OCI-LY3 (cell line): ENCODE results near the gene VGLL4.

Source experiments
- H2AFZ ChIP-seq: fragments of 200-600, 300-600 bp; shearing (Covaris generic); 2 replicates; pipeline ENCODE4 v1.6.0; 2014; ENCODE audit warnings: antibody characterized with exemption, low read depth, low read length
- H3K27ac ChIP-seq: fragments of 200-600, 300-600 bp; sonication (generic); 2 replicates; pipeline ENCODE4 v1.5.1; 2014; ENCODE audit warnings: mild to moderate bottlenecking, low read length, moderate library complexity, mixed read lengths
- H3K27me3 ChIP-seq: fragments of 200-600, 300-600 bp; sonication (generic); 2 replicates; pipeline ENCODE4 v1.6.1; 2014; ENCODE audit warnings: low read depth, low read length, mixed read lengths
- H3K36me3 ChIP-seq: fragments of 200-600, 300-600 bp; sonication (generic); replicated peaks from 2 replicates; pipeline ENCODE3; 2014; ENCODE audit warnings: low read depth, low read length, mixed read lengths
- H3K4me1 ChIP-seq: fragments of 300-600, 200-600 bp; sonication (generic); 2 replicates; pipeline ENCODE4 v1.6.1; 2014; ENCODE audit warnings: low read length, mixed read lengths
- H3K4me2 ChIP-seq: fragments of 200-600, 300-600 bp; sonication (generic); 2 replicates; pipeline ENCODE4 v1.6.1; 2014; ENCODE audit warnings: low read length, mixed read lengths
- H3K4me3 ChIP-seq: fragments of 300-600, 200-600 bp; sonication (generic); 2 replicates; pipeline ENCODE4 v1.5.1; 2014; ENCODE audit warnings: antibody characterized with exemption, mild to moderate bottlenecking, low read length, moderate library complexity
- H3K79me2 ChIP-seq: fragments of 300-600, 200-600 bp; shearing (Covaris generic); 2 replicates; pipeline ENCODE4 v1.6.1; 2014; ENCODE audit warnings: mild to moderate bottlenecking, low read length, mixed read lengths
- H3K9ac ChIP-seq: fragments of 300-600, 200-600 bp; shearing (Covaris generic); 2 replicates; pipeline ENCODE4 v1.6.0; 2014; ENCODE audit warnings: mild to moderate bottlenecking, low read length, moderate library complexity
- H3K9me3 ChIP-seq: fragments of 200-600, 300-600 bp; shearing (Covaris generic); 2 replicates; pipeline ENCODE4 v1.6.1; 2014; ENCODE audit warnings: low read length, mixed read lengths; ENCODE audit not compliant: insufficient read depth
- H4K20me1 ChIP-seq: fragments of 200-600, 300-600 bp; sonication (generic); 2 replicates; pipeline ENCODE4 v1.6.1; 2016; ENCODE audit warnings: low read length, mixed read lengths; ENCODE audit not compliant: insufficient read depth
- EZH2phosphoT487 ChIP-seq: fragments of 200-600 bp; shearing (Covaris generic); IDR thresholded peaks from 2 replicates; pipeline ENCODE4 v1.6.1; 2018; ENCODE audit warnings: antibody characterized with exemption, mixed run types, low read depth
- TF ChIP-seq, protein P1 (sequence below): fragments of 200-600, 300-600 bp; sonication (generic); IDR thresholded peaks from 2 replicates; pipeline ENCODE4 v1.5.1; 2014; ENCODE audit warnings: antibody characterized with exemption, low read length, low read depth

VGLL4 gene

DNA sequence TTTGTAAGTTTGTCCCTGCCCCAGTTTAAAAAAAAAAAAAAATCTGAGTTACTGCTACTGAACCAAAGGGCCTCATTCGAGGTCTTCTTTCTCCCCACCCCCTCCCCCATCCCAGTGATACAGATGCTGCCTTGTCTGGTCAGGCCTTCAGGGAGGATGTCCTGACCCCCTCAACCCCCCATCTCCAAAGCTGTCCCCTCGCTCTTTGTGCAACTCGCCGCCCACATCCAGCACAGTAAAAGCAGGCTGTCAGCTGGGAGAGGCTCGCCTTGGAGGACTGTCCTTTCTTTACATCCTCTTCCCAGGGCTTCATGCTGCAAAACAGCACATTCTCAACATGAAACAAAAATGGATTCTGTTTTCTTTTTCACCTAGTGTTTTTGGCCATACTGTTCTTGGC lies 133.4 kb downstream of the VGLL4 start:
- H3K4me2 ChIP-seq: no peak overlapping the region
- H3K9ac ChIP-seq: no peak overlapping the region
- no peaks in the 10 kb centered on the region; the same call in 1 of the 2 replicates for H4K20me1 ChIP-seq
- H3K4me3 ChIP-seq: no peak overlapping the region
- H3K27ac ChIP-seq: no peak overlapping the region
- no peak overlapping the region for H2AFZ ChIP-seq
- H3K36me3 ChIP-seq: no peaks in the 10 kb centered on the region
- no peak for TF ChIP-seq EZH2phosphoT487
- TF ChIP-seq, protein P1, sequence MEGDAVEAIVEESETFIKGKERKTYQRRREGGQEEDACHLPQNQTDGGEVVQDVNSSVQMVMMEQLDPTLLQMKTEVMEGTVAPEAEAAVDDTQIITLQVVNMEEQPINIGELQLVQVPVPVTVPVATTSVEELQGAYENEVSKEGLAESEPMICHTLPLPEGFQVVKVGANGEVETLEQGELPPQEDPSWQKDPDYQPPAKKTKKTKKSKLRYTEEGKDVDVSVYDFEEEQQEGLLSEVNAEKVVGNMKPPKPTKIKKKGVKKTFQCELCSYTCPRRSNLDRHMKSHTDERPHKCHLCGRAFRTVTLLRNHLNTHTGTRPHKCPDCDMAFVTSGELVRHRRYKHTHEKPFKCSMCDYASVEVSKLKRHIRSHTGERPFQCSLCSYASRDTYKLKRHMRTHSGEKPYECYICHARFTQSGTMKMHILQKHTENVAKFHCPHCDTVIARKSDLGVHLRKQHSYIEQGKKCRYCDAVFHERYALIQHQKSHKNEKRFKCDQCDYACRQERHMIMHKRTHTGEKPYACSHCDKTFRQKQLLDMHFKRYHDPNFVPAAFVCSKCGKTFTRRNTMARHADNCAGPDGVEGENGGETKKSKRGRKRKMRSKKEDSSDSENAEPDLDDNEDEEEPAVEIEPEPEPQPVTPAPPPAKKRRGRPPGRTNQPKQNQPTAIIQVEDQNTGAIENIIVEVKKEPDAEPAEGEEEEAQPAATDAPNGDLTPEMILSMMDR: no peak
- no peaks in the 10 kb centered on the region for H3K79me2 ChIP-seq
- no peaks in the 10 kb centered on the region for H3K27me3 ChIP-seq
- H3K9me3 ChIP-seq: no peaks in the 10 kb centered on the region
- H3K4me1 ChIP-seq: no peaks in the 10 kb centered on the region

DNA sequence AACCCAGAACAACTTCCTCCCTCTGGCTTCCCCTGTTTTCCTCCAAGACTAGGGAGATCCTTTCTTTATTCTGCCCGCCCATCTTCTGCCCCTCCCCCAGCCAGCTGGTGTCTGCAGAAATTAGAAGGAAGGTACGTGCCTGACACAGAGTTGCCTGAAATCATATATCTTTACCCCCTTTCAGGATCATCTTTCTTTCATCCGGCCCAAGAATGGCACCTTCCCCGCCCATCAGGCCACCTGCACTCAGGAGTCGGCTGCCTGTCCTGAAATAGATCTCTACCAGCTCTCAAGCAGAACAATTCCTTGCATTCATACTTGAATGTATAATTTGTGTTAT lies 133.7 kb downstream of the VGLL4 start:
- H3K9ac ChIP-seq: no peak overlapping the region
- no peaks in the 10 kb centered on the region for H3K9me3 ChIP-seq
- no peak overlapping the region for H2AFZ ChIP-seq
- no peaks in the 10 kb centered on the region for H3K27me3 ChIP-seq
- H4K20me1 ChIP-seq: no peaks in the 10 kb centered on the region; the same call in 1 of the 2 replicates
- no peaks in the 10 kb centered on the region for H3K4me1 ChIP-seq
- H3K4me3 ChIP-seq: no peak overlapping the region
- TF ChIP-seq, protein P1: no peak
- TF ChIP-seq EZH2phosphoT487: no peak
- no peaks in the 10 kb centered on the region for H3K36me3 ChIP-seq
- H3K27ac ChIP-seq: no peak overlapping the region
- no peak overlapping the region for H3K4me2 ChIP-seq
- H3K79me2 ChIP-seq: no peaks in the 10 kb centered on the region

DNA sequence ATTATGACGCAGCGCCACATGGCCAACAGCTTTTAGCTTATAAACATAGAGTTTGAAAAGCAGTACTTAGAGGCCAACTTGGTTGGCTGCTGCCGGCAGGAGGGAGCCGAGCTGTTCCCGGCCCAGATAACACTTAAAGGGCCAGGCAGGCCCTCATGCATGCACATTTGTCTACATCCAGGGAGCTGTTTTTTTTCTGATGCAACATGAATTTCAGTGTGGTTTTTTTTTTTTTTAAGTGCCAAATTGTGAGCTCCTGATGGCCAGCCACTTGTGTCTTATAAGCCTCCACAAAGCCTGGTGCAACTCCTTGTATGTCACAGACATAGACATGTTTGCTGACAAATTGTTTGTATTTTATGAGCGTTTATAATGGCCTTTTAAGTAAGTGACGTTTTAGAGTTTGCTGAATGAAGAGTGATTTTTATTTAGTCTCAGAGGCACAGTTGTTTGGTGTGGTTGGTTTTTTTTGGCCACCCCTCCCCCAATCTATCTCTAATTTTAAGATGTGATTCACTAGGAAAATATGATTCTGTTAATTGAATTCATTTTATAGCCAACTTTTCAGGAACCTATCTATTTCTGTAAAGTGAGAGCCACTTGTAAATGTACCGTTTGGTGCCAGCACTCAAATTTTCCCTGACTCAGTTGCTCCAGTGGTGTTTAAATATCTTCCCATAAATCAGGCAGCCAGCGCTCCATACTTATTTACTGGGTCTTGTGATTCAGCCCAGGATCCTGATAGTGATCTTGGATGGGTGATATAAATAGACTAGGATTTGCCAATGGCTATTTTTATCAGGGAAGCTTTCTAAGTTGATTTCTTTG lies 134.3 kb downstream of the VGLL4 start:
- Histone ChIP-seq H3K9me3 (no peaks in the 10 kb centered on the region), H3K79me2 (no peaks in the 10 kb centered on the region), H3K4me3 (no peak overlapping the region), H3K27ac (no peak overlapping the region), H3K27me3 (no peaks in the 10 kb centered on the region), H2AFZ (no peak overlapping the region), H3K4me1 (no peaks in the 10 kb centered on the region), H3K4me2 (no peak overlapping the region), H3K9ac (no peak overlapping the region), H3K36me3 (no peaks in the 10 kb centered on the region), H4K20me1 (no peaks in the 10 kb centered on the region; the same call in 1 of the 2 replicates)
- TF ChIP-seq, protein P1: no peak
- TF ChIP-seq EZH2phosphoT487: no peak

DNA sequence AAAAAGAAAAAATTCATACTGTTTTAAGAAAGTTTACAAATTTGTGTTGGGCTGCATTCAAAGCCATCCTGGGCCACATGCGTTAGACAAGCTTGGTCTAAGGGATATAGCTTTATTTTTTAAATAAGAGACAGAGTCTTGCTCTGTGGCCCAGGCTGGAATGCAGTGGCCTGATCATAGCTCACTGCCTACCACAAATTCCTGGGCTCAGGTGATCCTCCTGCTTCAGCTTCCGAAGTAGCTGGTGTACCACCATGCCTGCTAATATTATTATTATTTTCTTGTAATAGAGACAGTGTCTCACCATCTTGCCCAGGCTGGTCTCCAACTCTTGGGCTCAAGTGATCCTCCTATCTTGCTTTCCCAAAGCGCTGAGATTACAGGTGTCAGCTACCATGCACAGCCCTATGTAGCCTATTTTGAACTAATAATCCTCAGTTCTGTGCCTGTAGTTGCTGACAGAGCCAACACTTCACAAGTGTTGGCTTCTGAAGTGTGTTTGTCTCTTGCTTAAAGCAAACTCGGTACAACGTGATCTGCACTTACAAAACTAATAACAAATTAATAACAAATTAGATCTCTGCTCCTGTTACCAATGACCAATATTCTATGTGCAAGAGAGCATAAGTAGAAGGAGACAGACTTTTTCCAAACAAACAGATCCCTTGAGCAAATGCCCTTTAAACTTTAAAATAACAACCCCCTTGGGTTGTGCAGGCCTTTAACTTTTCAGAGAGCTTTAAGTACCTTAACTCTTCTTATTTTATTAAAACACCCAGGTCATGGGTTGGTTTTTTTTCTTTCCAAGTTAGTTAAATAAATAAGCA lies 135.2 kb downstream of the VGLL4 start:
- Histone ChIP-seq H3K79me2 (no peaks in the 10 kb centered on the region), H3K9ac (no peak overlapping the region), H3K4me1 (no peaks in the 10 kb centered on the region), H3K27me3 (no peaks in the 10 kb centered on the region), H2AFZ (no peak overlapping the region), H3K4me2 (no peak overlapping the region), H3K4me3 (no peak overlapping the region), H3K27ac (no peak overlapping the region), H3K9me3 (no peaks in the 10 kb centered on the region), H4K20me1 (no peaks in the 10 kb centered on the region; the same call in 1 of the 2 replicates), H3K36me3 (no peaks in the 10 kb centered on the region)
- no peak for TF ChIP-seq EZH2phosphoT487
- TF ChIP-seq, protein P1: no peak
